Left kidney (tissue), 8 donors: Measurements from ENCODE around the gene DPPA2. TPM values are rescaled to one million over a fixed set of nuclear protein-coding genes. Genes with fewer than 3 reads are reported as not detected.
"Not testable (repeated sequence)": the region's sequence is repeated elsewhere in the genome, so short reads cannot be mapped to it uniquely, and the experiment has no call there.

Source experiments
- DNase-seq: peaks from one replicate; pipeline ENCODE4 v3.0.0-alpha.2; 2013
- long read RNA-seq, 8 donors: transcript quantifications; one replicate each; lab custom pipeline, GENCODE V29; 2026
- polyA plus RNA-seq: library from polyadenylated mRNA; unstranded; fragments of 120-200 nt; gene quantifications from one replicate; pipeline ENCODE4 v1.2.1, GENCODE V29; 2013; ENCODE audit not compliant: insufficient read length

DPPA2 gene, protein sequence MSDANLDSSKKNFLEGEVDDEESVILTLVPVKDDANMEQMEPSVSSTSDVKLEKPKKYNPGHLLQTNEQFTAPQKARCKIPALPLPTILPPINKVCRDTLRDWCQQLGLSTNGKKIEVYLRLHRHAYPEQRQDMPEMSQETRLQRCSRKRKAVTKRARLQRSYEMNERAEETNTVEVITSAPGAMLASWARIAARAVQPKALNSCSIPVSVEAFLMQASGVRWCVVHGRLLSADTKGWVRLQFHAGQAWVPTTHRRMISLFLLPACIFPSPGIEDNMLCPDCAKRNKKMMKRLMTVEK
- polyA plus RNA-seq = 1.0 TPM
- long read RNA-seq, donor 1 = 0 reads
- long read RNA-seq, donor 2 = 0 reads
- long read RNA-seq, donor 3 = 0 reads
- long read RNA-seq, donor 4 = 0 reads
- long read RNA-seq, donor 5 = 0 reads
- long read RNA-seq, donor 6 = 0 reads
- long read RNA-seq, donor 7 = 0 reads
- long read RNA-seq, donor 8 = 0 reads

DNA sequence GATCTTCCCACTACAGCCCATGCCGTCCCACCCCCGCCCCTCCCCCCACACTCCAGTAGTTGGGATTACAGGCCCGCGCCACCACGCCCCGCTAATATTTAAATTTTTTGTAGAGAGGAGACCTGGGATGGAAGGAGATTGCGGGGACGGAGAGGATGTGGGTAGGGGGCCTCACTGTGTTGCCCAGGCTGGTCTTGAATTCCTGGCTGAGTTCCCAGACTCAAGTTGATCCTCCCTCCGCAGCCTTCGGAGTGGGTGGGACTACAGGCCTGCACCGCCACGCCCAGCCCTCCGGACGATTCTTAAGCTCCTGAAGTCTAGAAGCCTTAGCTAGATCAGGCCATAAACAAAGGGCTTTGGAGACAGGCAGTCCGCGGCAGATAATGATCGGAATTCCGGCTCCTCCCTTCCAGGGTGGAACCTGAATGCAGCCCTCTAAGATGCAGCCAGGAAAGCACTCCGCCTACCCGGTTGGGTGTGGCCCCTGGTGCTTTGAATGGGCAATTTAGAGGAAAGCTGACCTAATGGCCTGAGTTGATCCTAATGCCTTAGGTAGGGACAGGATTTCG lies at the start of gene DPPA2:
DPPA2 (minus strand) TSS at position 356 of the 569 bp plus-strand sequence. CDS start 1,975 bp downstream, outside the sequence.
- no peak for DNase-seq

DNA sequence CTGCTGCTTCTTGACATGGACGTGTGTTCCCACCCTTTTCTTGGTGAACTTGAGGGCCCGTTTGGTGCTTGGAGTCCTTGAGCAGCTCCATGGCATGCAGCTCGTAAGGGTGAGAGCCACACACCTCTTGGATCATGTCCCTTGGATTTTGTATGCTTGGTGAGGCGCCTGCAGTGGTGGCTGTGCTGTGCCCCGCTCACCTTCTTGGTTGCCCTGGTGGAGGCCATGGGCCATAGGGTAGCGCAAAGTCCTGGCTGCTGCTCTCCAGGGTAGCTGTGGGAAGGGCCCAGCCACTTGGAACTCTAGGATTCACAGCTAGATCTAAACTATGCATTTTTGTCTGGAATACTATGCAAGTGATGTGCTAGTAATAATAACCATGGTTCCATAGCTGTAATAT lies 47.8 kb upstream of the DPPA2 start:
- DNase-seq = no peak

DNA sequence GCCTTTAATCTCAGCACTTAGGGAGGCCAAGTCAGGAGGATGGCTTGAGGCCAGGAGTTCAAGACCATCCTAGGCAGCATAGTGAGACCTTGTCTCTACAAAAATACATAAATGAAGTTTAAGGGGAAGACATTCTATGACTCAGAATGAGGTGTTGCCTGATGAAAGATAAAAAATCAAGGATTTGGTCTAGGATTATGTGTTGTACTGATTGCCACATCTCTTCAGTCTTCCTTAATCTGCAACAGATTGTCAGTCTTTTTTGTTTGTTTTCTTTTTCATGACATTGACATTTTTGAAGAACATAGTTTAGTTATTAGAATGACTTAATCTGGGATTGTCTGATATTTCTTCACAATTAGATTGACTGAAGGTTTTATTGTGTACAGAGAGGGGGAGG lies 47.3 kb upstream of the DPPA2 start:
- no peak for DNase-seq

DNA sequence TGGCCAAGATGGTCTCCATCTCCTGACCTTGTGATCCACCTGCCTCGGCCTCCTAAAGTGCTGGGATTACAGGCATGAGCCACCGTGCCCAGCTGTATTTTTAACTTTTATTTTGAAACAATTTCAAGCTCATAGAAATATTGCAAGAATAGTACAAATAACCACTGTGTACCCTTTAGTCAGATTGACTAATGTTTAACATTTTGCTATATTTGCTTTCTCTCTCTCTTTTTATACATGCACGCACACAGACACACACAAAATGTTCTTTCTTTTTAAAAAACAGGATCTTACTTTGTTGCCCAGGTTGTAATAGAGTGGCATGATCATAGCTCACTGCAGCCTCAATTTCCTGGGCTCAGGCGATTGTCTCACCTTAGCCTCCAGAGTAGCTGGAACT lies 46.5 kb upstream of the DPPA2 start:
- DNase-seq = no peak

DNA sequence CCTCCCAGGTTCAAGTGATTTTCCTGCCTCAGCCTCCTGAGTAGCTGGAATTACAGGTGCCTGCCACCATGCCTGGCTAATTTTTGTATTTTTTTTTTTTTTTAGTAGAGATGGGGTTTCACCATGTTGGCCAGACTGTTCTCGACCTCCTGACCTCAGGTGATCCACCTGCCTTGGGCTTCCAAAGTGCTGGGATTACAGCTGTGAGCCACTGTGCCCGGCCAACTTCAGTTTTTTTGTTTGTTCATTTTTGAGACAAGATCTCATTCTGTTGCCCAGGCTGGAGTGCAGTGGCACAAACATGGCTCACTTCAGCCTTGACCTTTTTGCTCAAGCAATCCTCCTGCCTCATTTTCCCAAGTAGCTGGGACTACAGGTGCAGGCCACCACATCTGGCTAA lies 42.5 kb upstream of the DPPA2 start:
- not testable (repeated sequence) for DNase-seq

DNA sequence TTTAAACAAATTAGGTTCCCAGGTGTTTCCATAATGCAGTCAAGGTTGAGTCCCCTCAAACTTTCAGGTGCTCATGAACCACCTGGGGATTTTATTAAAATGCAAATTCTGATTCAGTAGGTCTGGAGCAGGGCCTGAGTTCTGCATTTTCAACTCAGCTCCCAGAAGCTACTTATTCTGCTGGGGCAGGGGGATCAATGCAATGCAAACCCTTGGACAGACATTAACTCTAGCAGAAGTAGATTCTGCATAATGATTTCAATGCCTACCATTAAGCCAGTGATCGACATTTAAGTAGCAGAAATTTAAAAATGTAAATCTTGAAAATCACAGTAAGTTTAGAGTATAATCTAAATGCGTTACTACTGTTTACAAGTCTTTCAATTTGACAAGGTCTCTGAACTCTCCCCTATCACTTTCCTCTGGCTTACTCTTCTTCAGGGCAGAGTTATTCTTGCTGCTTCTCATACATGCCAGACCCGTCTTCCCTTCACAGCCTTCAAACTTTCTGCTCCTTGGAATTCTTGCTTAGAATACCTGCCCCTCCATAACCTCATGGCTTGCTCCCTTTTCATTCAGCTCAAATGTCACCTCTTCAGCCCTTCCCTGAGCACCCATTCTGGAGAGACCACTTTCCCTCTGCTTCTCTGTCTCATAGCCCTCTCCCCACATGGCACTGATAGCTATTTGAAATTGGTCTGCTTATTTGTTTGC lies 40.3 kb upstream of the DPPA2 start:
- DNase-seq = no peak

DNA sequence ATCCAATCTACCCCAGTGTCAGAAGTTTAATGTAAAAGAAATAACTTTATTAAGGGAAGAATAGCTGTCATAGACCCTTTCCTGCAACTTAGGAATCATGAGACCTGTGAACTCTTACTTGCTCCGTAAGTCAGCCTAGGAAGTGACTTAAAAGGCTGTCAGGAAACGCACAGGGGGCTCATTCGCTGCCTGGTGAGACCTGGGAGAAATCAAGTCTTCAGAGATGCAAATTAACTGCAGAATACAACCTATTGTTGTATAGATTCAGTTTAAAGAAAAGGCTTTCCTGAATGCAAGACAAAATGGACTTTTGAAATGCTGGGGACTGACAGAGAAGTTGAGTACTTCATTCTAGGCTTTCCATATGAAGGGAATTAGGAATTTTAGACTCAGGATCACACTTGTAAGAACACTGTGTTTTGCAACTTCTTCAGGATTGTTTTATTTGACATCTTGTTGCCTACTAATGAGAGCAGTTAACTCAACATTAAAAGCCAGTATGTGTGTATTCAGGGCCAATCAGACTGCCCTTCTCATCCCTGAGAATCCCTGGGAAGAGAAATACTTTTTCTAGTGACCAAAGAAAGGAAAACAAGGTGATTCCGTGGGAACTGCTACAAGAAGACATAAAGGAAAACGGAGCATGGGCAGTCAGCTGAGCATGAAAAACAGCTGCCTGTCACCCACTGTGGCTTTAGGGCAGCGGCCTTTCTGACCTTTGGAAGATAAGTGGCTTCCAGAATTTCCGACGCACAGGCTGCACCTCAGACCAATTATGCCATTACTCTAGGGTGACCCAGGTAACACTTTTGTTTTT lies 39.5 kb upstream of the DPPA2 start:
- DNase-seq = no peak

DNA sequence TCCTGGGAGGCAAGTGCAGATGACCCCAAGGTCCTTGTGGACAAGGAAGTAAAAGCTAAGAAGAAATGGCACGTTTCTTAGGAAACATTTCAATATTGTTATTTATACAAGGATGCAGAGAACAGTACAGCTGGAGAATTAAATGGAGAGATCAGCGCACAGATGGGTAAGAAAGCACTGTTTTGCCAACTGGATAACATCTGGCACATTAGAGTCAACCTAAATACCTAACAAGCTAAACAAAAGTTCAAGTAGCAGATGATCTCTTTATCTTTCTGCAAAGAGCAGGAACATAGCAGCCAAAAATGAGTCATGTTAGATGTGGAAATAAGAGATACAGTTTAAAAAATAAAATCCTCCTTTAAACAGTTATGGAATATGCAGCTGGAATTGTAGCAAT lies 36.7 kb upstream of the DPPA2 start:
- no peak for DNase-seq

DNA sequence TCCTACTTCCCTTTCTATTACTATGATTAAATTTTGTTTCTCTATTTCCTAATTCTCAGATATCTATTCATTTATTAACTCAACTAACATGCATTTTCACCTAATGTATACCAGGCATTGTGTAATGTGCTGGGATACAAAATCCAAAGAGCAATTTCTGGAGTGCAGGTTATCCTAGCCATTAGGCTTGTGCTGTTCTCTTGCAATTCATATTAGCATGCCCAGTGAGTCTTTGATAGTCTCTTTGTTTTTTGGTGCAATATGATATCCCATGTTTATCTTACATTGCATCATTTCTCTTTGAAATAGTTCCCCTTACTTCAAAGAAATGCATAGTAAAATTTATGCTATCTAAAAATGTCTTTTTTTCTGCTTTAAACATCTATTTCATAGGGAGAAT lies 34.9 kb upstream of the DPPA2 start:
- DNase-seq = no peak

DNA sequence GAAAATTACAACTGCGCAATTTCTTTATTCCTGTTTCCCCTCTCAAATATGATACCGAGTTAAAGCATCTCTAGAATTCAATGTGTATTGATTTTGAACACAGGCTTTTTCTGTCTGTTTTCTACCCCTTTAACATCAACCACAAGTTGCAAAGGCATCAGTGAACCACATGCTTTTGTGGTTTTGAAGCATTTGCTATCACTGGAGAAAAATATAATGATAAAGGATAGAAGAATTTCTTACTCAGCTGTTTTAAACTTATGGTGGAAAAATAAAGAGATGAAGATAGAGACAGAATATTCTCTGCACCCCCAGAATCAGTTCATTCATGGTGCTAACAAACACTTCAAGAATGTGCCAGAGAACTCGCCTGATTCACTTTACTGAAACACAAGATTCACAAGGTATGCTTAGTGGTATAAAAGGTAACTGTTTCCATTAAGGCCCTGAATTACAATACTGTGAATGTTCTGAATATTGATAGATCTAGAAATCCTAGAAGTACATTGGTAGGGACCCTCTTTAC lies 30.5 kb upstream of the DPPA2 start:
- no peak for DNase-seq

DNA sequence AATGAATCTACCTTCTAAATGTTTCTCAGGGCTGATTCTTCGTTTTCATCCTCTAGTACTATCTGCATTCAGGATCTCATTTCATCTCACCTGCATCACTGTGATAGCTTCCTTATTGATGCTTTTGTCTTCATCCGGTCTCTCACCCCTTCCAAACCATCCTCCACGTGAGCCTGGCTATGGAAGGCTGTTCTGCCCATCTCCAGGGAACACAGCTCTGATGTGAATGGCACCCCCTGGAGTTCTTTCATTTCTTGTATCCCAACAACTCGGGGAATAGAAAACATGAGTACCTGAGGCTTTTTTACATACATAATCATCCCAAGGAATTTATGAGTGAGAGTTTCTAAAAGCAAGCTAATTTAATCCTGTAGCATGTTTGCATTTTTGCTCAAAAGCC lies 29.8 kb upstream of the DPPA2 start:
- DNase-seq = no peak

DNA sequence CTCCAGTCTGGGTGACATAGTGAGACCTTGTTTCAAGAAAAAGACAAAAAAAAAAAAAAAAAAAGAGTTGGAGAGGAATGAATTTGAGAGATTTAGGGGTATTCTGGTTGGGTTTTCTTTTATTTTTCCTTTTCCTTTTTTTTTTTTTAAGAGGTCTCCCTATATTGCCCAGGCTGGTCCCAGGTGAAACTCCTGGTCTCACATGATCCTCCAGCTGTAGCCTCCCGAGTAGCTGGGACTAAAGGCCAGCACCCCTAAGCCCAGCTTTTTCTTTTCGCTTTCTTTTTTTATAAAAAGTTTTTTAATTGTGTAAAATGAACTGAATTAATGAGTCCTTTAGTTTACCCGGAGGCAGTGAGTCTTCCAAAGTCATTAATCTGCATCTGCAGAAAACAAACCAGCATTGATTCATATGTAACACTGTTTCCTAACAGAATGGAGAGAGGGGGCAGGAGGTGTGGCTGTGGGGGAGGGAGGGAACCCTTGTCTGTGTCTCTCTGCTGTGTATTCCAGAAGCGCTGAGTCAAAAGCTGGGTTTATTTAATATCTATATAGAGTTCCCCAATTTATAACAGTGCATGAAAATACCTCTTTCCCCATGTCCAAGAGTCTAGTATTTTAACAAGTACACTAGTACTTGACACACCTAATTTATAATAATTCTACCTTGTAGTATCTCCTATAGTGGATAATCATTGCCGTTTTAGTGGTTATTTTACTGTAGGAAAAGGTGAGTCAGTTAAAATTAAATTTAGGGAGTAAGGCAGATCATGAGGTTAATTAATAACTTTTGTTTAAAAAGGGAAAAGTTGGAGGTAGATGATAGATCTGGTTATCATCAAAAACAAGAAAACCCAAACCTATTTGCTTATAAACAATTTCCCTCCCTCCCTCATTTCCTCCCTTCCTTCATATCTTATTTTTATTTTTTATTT lies 23.7 kb upstream of the DPPA2 start:
- DNase-seq = no peak

DNA sequence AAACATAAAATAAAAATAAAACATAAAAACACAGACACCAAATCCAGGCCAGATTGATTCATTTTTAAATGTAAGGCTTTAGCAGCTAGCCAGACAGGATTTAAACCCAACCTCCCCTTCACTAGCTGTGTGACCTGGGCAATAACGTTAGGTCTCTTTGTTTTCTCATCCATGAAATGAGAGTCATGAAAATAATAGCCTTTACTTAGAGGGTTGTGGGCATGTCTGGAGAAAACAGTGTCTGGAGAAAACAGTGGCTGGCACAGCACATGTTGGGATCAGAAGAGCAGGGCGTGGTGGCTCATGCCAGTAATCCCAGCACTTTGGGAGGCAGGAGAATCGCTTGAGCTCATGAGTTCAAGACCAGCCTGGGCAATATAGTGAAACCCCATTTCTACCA lies 22.9 kb upstream of the DPPA2 start:
- DNase-seq = no peak

DNA sequence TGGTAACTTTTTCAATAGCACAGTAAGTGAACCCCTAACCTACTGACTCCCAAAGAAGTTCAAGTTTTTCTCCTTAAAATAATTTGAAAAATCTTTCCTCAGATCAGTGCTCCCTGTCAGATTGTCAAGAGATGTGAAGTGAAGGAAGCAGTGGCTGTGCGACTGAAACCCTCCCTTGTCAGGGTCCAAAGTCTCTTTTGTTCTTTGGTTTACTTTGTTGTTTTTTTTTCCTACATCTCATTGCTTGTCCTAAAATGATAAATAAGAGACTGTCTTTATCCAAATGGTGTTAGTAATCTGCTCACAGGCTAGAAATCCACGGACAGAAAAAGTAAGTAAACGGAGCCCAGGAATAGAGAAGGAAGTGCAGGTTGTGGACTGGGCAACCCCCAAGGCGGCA lies 22.0 kb upstream of the DPPA2 start:
- no peak for DNase-seq

DNA sequence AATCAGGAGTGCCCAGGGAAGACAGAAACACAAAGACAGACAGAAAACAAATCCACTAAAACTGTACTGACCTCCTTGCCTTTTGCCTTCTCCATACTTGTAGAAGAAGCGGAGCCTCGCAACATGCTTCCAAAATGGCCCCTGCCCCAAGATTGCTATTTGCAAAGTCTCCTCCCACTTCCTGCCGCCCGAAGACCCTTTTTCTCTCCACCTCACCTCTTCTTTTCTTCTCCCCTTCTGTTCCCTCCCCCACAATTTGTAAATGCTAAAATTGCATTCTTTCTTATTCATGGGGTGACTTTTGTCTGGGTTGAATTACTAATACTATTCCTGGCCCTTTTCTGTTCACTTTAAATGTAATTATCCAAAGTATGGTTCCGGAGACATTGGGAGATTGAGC lies 21.1 kb upstream of the DPPA2 start, which contains the start of gene DPPA4:
DPPA4 (minus strand) TSS at position 154 of the 400 bp plus-strand sequence; CDS start at position 125, 29 bp downstream.
- DNase-seq = no peak

DNA sequence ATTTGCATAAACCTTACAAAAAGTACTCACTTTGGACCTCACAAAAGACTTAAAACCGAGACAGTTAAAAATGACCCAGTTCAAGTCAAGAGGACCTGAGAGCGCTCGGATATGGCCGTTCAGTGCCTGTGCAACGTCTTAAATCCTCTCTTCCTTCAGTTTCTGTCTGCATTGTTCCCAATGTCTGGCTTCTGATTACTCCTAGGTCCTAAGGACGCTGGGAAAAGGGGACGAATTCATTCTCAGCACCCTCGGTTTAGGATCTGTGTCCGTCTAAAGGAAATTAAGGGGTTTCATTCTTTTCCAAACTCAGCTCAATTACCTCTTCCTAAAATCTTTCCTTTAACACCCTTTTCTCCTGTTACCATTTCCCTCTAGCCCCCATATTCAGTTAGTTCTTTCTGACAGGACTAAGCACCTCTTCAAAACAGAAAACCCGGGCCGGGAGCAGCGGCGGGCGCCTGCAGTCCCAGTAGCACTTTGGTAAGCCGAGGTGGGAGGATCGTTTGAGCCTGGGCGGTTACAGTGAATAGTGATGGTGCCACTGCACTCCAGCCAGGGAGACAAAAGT lies 20.1 kb upstream of the DPPA2 start:
- DNase-seq = no peak

DNA sequence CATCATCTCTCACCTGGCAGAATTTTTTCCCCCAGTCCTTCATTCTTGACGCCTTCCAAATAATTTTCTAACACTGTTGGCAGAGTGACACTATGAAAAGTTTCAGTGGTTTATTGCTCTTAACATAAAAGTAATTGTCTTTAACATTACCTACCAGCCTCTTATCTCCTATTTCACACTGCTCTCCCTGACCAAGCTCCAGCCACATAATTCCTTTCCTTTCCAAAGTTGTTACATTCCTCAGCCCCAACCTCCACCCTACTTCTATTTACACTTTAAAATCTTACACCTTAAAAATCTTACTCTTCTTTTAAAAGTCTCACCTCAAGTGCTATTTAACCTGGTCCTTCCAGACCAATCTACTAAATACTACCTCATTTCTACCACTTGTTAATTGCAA lies 18.3 kb upstream of the DPPA2 start:
- no peak for DNase-seq

DNA sequence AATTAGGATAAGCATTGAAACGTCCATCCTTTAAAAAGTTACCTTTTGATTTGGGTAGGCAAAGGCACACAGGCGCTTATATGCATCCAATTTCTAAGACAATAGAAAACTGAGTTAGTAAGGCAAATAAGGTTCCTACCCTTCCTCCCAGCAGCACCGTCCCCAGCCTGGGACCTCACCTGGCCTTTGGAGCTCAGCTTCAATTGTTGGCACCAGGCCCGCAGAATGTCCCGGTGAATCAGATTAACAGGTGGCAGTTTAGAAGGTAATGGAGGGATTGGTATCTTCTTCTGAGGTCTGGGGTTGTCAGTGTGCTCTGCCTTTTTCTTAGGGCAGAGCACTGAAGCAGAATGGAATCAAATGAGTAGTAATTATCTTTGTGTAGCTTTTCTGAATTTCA lies 15.4 kb upstream of the DPPA2 start:
- no peak for DNase-seq

DNA sequence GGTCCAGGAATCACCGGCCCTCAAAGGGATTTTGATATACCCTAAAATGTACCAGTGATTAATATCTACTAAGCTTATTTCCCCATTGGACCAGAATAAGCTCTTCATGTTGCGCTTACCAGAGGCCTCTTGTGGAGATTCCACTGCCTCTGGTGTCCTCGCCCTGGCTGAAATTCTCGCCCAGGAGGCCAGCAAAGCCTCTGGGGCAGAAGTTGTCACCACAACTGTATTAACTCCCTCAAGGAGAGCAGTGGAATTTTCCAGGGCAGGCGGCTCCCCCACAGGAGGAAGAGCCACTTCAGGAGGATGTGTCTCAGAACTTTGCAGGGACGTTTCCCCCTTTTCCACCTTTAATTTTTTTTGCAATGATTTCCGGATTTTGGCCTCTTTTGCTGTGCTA lies 14.1 kb upstream of the DPPA2 start:
- DNase-seq = no peak

DNA sequence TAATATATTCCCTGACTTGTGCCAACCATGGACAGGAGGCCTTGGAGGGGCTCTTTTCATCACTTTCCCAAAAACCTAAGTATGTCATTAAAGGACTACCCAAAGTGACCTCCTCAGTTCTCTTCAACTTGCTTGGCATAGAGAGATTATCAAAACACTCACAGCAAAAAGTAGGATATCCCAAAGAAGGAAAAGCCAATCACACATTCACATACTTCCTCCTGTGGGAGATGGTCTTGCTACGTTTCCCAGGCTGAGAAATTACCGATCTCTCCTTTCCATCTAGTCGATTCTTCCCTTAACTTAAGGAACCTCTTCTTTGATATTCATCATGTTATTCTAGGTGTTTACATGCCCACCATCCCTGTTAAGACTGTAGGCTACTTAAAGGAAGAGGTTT lies 11.9 kb upstream of the DPPA2 start:
- DNase-seq = no peak
